ENCODE measurements around the gene ITFG1.
"Not testable (repeated sequence)": the region's sequence is repeated elsewhere in the genome, so short reads cannot be mapped to it uniquely, and the experiment has no call there.

ITFG1 gene

DNA sequence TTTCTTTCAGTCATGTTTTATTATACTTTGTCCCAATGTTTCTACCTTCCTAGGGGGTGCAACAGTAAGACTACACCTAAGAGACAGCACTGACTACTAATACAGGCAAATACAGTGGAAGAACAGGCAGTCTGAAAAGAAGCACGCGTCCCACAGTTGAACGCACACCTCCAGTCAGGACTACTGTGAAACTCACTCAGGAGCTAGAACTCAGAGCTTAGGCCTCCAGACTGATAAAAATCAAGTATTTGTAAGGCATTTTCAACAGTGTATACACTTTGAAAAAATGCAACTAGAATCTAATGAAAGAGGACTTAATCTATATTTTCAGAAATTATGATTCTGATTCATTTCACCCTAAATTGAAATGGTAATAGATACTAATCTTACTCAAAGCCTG lies 14.4 kb downstream of the ITFG1 start:
- Histone ChIP-seq H3K27ac (ENCODE audit: extremely low read depth, low read depth, low read length) (no peak overlapping the region), H3K9me3 (ENCODE audit: control insufficient read depth, insufficient read depth, low read depth, low read length) (no peaks in the 10 kb centered on the region), H3K36me3 (ENCODE audit: control insufficient read depth in 2 of 2, insufficient read depth in 1 of 2, low read length in 2 of 2) (peaks cover 5 to 28% of the 10 kb centered on the region in 2 experiments), H3K4me3 (ENCODE audit: low read depth, low read length) (no peak overlapping the region), H3K4me1 (ENCODE audit: control insufficient read depth, insufficient read depth, low read length) (no peaks in the 10 kb centered on the region)
- TF ChIP-seq SP7 (tag by site-specific recombination; IDR thresholded peaks at IDR 0.05) = no peak
- TF ChIP-seq, protein P1, sequence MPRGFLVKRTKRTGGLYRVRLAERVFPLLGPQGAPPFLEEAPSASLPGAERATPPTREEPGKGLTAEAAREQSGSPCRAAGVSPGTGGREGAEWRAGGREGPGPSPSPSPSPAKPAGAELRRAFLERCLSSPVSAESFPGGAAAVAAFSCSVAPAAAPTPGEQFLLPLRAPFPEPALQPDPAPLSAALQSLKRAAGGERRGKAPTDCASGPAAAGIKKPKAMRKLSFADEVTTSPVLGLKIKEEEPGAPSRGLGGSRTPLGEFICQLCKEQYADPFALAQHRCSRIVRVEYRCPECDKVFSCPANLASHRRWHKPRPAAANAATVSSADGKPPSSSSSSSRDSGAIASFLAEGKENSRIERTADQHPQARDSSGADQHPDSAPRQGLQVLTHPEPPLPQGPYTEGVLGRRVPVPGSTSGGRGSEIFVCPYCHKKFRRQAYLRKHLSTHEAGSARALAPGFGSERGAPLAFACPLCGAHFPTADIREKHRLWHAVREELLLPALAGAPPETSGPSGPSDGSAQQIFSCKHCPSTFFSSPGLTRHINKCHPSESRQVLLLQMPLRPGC (tag by site-specific recombination; IDR thresholded peaks at IDR 0.05) = no peak
- CTCF ChIA-PET = no interaction called here
- POLR2A ChIA-PET = interaction anchor here (1.2 kb wide), 1 partner anchor 15 kb away, joined by 3 read pairs; the partner anchor contains the start of genes ITFG1 and PHKB

DNA sequence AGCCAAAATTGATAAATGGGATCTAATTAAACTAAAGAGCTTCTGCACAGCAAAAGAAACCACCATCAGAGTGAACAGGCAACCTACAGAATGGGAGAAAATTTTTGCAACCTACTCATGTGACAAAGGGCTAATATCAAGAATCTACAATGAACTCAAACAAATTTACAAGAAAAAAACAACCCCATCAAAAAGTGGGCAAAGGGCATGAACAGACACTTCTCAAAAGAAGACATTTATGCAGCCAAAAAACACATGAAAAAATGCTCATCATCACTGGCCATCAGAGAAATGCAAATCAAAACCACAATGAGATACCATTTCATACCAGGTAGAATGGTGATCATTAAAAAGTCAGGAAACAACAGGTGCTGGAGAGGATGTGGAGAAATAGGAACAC lies 18.0 kb downstream of the ITFG1 start:
- H3K4me1 ChIP-seq (ENCODE audit: control insufficient read depth, insufficient read depth, low read length); H3K9me3 ChIP-seq (ENCODE audit: control insufficient read depth, insufficient read depth, low read depth, low read length); POLR2A ChIA-PET; CTCF ChIA-PET; H3K27ac ChIP-seq (ENCODE audit: extremely low read depth, low read depth, low read length); H3K36me3 ChIP-seq (ENCODE audit: control insufficient read depth in 2 of 2, insufficient read depth in 1 of 2, low read length in 2 of 2); H3K4me3 ChIP-seq (ENCODE audit: low read depth, low read length): not testable (repeated sequence)

DNA sequence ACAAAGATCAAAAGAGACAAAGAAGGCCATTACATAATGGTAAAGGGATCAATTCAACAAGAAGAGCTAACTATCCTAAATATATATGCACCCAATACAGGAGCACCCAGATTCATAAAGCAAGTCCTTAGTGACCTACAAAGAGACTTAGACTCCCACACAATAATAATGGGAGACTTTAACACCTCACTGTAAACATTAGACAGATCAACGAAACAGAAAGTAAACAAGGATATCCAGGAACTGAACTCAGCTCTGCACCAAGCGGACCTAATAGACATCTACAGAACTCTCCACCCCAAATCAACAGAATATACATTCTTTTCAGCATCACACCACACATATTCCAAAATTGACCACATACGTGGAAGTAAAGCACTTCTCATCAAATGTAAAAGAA lies 20.8 kb downstream of the ITFG1 start:
- POLR2A ChIA-PET; H3K4me3 ChIP-seq (ENCODE audit: low read depth, low read length); CTCF ChIA-PET; H3K4me1 ChIP-seq (ENCODE audit: control insufficient read depth, insufficient read depth, low read length); H3K27ac ChIP-seq (ENCODE audit: extremely low read depth, low read depth, low read length); H3K36me3 ChIP-seq (ENCODE audit: control insufficient read depth in 2 of 2, insufficient read depth in 1 of 2, low read length in 2 of 2); H3K9me3 ChIP-seq (ENCODE audit: control insufficient read depth, insufficient read depth, low read depth, low read length): not testable (repeated sequence)

DNA sequence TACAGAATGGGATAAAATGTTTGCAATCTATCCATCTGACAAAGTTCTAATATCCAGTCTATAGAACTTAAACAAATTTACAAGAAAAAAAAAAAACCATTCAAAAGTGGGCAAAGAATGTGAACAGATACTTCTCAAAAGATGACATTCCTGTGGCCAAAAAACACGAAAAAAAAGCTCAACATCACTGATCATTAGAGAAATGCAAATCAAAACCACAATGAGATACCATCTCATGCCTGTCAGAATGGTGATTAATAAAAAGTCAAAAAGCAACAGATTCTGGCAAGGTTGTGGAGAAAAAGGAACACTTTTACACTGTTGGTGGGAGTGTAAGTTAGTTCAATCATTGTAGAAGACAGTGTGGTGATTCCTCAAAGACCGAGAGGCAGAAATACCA lies 26.6 kb downstream of the ITFG1 start:
- H3K9me3 ChIP-seq (ENCODE audit: control insufficient read depth, insufficient read depth, low read depth, low read length); H3K27ac ChIP-seq (ENCODE audit: extremely low read depth, low read depth, low read length); POLR2A ChIA-PET; CTCF ChIA-PET; H3K4me1 ChIP-seq (ENCODE audit: control insufficient read depth, insufficient read depth, low read length); H3K36me3 ChIP-seq (ENCODE audit: control insufficient read depth in 2 of 2, insufficient read depth in 1 of 2, low read length in 2 of 2); H3K4me3 ChIP-seq (ENCODE audit: low read depth, low read length): not testable (repeated sequence)

DNA sequence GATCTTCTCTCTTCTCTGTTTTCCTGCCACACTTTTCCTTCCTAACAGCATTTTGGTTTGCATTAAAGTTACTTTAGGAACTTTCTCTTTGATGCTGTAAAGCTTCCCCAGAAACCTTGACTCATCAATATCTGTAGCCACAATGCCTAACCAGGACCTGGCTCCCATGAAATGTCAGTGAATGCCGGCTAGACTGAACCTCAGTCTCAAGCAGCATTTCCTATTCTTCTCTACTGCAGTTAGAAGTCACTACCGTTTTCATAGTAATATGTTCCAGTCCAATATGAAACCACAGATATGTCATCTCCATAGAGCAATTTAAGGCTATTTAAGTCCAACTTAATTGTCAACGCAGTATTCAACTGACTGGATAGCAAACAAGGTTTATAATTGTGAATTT lies 28.9 kb downstream of the ITFG1 start:
- Histone ChIP-seq H3K27ac (ENCODE audit: extremely low read depth, low read depth, low read length) (no peak overlapping the region), H3K4me1 (ENCODE audit: control insufficient read depth, insufficient read depth, low read length) (no peaks in the 10 kb centered on the region), H3K9me3 (ENCODE audit: control insufficient read depth, insufficient read depth, low read depth, low read length) (no peaks in the 10 kb centered on the region), H3K4me3 (ENCODE audit: low read depth, low read length) (no peak overlapping the region), H3K36me3 (ENCODE audit: control insufficient read depth in 2 of 2, insufficient read depth in 1 of 2, low read length in 2 of 2) (peaks cover 0 to 10% of the 10 kb centered on the region in 2 experiments; a peak in 2 of 3 replicates)
- ChIA-PET POLR2A (no interaction called here), CTCF (no interaction called here)
- no peak for TF ChIP-seq ZNF660 (tag by site-specific recombination; IDR thresholded peaks at IDR 0.05)
- TF ChIP-seq ZNF555 (tag by site-specific recombination; conservative IDR thresholded peaks at IDR 0.05) = no peak

DNA sequence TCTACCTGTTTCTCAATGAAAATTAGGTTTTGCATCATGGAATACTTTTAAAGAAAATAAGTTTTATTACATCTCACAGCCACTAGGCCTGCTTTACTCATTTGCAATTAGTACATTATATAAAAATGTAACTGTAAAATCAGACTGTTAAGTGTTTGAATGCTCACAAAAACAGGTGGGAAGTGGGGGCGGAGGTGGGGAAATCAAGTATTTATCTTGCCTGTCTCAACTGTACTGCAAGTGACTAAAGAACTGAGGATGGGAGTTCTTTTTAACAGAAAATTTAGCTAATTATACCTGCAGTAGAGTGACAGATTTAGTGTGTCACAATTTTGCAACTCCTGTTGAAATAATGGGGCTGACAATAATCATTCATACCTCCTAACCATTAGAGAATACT lies 34.1 kb downstream of the ITFG1 start:
- H3K27ac ChIP-seq (ENCODE audit: extremely low read depth, low read depth, low read length) = no peak overlapping the region
- H3K9me3 ChIP-seq (ENCODE audit: control insufficient read depth, insufficient read depth, low read depth, low read length) = no peaks in the 10 kb centered on the region
- H3K36me3 ChIP-seq (ENCODE audit: control insufficient read depth in 2 of 2, insufficient read depth in 1 of 2, low read length in 2 of 2) = peaks cover 4 to 33% of the 10 kb centered on the region in 2 experiments; a peak in 2 of 3 replicates
- ChIA-PET POLR2A (no interaction called here), CTCF (no interaction called here)
- H3K4me1 ChIP-seq (ENCODE audit: control insufficient read depth, insufficient read depth, low read length) = no peaks in the 10 kb centered on the region
- no peak for TF ChIP-seq MZF1 (tag by site-specific recombination; IDR thresholded peaks at IDR 0.05; ENCODE audit: borderline replicate concordance)
- no peak for TF ChIP-seq MEIS1 (CRISPR knock-in tag; IDR thresholded peaks at IDR 0.05; ENCODE audit: borderline replicate concordance)
- TF ChIP-seq, protein P2, sequence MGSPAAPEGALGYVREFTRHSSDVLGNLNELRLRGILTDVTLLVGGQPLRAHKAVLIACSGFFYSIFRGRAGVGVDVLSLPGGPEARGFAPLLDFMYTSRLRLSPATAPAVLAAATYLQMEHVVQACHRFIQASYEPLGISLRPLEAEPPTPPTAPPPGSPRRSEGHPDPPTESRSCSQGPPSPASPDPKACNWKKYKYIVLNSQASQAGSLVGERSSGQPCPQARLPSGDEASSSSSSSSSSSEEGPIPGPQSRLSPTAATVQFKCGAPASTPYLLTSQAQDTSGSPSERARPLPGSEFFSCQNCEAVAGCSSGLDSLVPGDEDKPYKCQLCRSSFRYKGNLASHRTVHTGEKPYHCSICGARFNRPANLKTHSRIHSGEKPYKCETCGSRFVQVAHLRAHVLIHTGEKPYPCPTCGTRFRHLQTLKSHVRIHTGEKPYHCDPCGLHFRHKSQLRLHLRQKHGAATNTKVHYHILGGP (tag by site-specific recombination; IDR thresholded peaks at IDR 0.05) = no peak
- no peak overlapping the region for H3K4me3 ChIP-seq (ENCODE audit: low read depth, low read length)

All from HEK293 (cell line).